ENCODE results near the gene ARL2.
"Not testable (repeated sequence)": the region's sequence is repeated elsewhere in the genome, so short reads cannot be mapped to it uniquely, and the experiment has no call there.

ARL2 gene

GRCh38 chr11:65002706-65003105, 11.3 kb upstream of the ARL2 start:
- no peak for DNase-seq

- DNase-seq: no peak
These were observed 10.7 kb upstream of the ARL2 start for GRCh38 chr11:65003282-65003681.

DNA sequence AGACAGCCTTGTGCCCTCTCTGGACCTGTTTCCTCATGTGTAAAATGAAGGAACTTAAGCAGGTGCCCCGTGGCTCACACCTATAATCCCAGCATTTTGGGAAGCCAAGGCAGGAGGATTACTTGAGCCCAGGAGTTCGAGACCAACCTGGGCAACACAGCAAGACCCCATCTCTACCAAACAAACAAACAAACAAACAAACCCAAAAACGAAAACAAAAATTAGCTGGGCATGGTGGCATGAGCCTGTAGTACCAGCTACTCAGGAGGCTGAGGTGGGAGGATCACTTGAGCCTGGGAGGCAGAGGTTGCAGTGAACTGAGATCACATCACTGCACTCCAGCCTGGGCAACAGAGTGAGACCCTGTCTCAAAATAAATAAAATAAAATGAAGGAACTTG, 10.0 kb upstream of the ARL2 start:
- not testable (repeated sequence) for DNase-seq

DNA sequence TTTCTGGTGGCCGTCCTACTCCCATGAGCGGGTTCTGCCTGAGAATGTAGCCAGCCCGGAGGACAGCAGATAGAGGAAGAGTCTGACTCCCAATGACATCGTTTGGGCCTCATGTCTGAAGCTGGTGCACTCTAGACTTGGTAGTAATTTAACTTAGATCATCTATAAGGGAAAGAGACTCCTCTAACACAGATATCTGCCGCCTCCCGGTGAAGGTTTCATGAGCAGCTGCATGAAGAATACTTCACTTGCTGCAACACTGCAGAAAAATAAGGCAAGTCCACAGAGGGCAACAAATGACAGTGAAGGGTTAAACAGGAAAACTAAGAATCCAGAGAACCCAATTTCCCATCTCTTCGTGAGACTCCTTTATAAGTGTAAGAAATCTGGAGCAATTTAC, 5.9 kb upstream of the ARL2 start:
- no peak for DNase-seq

DNA sequence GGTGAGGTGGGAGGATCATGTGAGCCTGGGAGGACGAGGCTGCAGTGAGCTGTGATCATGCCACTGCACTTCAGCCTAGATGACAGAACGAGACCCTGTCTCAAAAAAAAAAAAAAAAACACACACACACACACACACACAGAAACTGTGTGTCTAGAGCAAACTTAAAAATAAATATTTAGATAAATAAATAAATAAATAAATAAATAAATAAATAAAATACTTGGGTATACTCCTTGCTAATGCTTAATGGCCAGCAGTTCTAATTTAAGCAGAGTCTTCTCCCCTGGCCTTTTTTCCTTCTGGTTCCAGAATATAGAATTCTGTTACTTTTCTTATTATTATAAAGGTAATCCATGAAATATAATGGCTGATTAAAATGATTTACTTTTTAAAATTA, 5.1 kb upstream of the ARL2 start:
- no peak for DNase-seq

DNA sequence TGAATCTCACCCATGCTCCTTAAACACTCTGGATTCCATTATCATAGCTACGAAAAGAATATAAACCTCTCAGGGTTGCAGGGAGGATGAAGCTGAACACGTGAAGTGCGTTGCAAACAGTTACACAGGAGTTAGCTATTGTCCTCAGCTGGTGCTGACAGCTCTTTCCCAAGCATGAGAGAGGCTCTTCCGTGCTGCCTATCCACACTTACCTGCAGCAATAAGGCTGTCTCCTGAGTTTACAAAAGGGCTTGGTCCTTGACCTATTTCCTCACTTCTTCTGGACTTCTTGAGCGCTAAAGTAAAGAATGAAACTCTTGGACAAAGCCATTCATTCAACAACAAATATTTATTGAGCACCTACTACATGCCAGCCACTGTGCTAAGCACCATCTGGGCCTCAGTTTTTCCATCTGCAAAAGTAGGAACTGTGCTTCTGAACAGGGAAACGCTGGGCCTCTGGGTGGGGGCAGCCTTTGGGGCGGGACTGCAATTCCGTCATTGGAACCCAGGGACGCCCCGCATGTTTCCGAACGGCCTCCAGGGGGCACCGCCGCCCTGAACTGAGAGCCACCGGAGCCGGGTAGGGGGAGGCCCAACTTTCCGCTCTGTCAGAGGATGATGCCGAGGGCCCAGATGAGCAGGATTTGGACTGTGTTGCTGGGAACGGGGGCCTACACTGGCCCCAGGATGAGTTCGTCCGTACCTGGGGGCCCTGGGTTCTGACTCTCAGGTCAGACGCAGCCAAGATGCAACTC, 651 bp upstream of the ARL2 start:
- DNase-seq: no peak

DNA sequence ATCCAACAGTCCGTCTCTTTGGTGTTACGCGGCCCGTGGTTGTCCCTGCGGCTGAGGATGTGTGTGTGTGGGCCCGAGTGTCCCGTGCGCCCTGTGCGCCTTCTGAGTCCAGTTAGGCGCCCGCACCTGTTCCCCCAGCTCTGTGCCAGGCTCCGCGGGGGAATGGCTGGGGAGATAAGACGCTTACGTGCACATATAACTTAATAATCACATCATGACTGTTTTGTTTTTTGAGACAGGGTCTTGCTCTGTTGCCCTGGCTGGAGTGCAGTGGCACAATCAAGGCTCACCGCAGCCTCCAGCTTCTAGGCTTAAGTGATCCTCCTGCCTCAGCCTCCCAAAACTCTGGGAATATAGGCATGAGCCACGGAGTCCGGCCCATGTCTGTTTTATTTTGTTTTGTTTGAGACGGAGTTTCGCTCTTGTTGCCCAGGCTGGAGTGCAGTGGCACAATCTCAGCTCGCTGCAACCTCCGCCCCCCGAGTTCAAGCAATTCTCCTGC, 817 bp downstream of the ARL2 start:
- DNase-seq: no peak

DNA sequence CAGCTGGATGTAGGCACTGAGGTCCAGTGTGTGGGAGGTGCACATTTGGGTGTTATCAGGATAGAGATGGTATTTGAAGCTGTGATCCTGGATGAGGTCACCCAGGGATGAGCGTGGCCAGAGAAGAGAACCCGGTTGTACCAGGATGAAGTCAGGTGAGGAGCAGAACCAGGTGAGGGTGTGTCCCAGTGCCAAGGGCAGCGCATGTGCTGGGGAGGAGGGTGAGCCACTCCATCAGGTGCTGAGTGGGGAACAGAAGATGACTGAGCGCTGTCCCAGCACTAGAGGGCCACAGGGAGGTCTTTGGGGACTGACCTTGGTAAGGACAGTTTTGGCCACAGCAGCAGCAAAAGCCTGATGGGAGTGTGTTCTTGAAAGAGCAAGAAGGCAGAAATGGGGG, 2.7 kb downstream of the ARL2 start:
- DNase-seq: no peak

DNA sequence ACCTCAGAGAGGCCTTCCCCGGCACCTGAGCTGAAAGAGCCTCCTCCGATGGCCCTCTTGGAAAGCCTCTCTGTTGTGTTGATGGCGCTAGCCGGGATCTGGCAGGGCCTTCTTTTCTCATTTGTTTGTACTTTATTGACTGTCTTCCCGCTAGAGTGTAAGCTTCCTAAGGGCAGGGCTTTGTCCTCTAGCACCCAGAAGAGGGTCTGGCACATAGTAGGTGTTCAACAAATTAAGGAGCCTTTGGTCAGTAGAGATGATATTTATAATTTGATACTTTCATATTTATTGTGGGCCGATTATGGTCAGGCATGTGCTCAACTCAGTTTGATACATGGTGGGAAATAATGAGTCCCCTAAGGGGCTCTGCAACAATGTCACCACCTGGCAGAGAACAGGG, 4.0 kb downstream of the ARL2 start:
- no peak for DNase-seq

- DNase-seq: no peak
These were observed 5.9 kb downstream of the ARL2 start for GRCh38 chr11:65019824-65020223.

- DNase-seq: no peak
These were observed 7.0 kb downstream of the ARL2 start for GRCh38 chr11:65021003-65021402.

DNA sequence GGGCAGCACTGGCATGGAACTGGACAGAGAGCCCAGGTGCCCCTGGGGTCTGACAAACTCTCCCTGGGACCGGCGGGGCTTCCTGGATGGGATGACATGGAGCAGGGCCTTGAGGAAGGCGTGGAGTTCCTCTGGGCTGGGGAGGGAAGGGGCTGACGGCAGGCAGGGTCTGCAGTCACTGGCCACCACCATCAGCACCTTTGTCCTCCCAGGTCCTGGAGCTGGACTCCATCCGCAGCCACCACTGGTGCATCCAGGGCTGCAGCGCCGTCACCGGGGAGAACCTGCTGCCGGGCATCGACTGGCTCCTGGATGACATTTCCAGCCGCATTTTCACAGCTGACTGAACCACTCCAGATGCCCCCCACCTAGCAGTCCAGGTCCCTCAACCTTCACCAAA, 7.5 kb downstream of the ARL2 start:
- DNase-seq: no peak

- not testable (repeated sequence) for DNase-seq
These were observed 9.5 kb downstream of the ARL2 start for GRCh38 chr11:65023502-65023901.

- DNase-seq: no peak
These were observed 12.8 kb downstream of the ARL2 start for GRCh38 chr11:65026810-65027209.

GRCh38 chr11:65027213-65028067, 13.5 kb downstream of the ARL2 start, which contains the start of gene SNX15:
Gene SNX15, plus strand, starts transcription at chr11:65027439. Its CDS starts 99 bp downstream, at chr11:65027538.
- DNase-seq: peak; percentile 99

DNA sequence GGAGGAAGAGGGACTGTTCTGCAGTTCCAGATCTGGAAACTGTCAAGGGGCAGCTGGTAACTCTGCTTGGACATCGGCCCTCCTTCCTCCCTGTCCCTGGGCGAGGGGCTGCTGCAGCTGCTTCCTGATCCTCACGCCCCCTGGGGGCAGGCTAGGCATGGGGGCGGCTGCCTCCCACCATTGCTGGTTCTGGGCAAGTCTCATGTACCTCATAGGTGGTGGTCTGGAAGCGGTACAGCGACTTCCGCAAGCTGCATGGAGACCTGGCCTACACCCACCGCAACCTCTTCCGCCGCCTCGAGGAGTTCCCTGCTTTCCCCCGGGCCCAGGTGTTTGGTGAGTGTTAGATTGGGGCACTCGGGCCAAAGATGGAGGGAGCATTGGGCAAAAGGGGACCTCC, 18.3 kb downstream of the ARL2 start:
- DNase-seq: no peak

GRCh38 chr11:65034423-65034822, 20.5 kb downstream of the ARL2 start:
- DNase-seq: no peak

DNA sequence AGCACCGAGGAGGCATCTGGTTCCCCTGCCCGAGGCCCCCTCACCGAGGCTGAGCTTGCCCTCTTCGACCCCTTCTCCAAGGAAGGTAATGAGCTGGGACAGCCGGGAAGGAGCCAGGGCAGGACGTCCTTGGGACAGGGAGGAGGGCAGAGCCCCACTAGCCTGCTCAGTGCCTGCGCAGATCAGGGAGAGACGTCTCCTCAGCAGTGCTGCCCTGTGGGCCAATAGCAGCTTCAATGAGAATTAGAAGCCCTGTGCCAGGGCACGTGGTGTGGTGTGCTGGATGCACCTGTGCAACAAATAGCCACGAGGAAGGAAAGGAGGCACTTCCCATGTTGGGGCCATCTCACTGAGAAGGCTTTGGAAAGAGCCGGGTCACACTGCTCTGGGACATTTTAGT, 21.6 kb downstream of the ARL2 start:
- DNase-seq: no peak

- no peak for DNase-seq
These were observed 23.0 kb downstream of the ARL2 start for GRCh38 chr11:65036931-65037330.

GRCh38 chr11:65040520-65040846, 26.5 kb downstream of the ARL2 start:
- DNase-seq: no peak

- peak; percentile 96 for DNase-seq
These were observed 27.1 kb downstream of the ARL2 start, which contains the start of gene SAC3D1 for GRCh38 chr11:65040847-65041622. Gene SAC3D1, plus strand, starts transcription at chr11:65041210. Its CDS starts 83 bp downstream, at chr11:65041293.

DNA sequence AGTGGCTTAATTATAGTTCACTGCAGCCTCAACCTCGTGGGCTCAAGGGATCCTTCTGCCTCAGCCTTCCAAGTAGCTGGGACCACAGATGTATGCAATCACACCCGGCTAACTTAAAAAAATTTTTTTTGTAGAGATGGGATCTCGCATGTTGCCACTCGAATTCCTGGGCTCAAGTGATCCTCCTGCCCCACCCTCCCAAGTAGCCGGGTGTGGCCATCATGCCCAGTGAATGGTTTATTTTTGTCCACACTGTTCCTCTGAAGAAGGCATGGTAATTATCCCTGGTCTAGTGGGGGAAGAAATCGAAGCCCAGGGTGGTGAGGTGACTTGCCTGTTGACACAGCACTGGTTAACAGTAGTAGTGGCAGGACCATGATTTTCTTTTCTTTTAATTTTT, 28.9 kb downstream of the ARL2 start:
- no peak for DNase-seq

All from right kidney (tissue), 1 donor.